PFSK-1 (cell line): ENCODE results near the gene LCN6.

Source experiments
- FOXP2 ChIP-seq: optimal IDR thresholded peaks from 2 replicates; pipeline ENCODE3; 2011; ENCODE audit warnings: borderline replicate concordance, control low read depth, inconsistent platforms; ENCODE audit not compliant: insufficient read depth; ENCODE audit errors: extremely low read length, extremely low read depth
- POLR2AphosphoS5 ChIP-seq: IDR thresholded peaks from 2 replicates; pipeline ENCODE4 v1.6.1; 2012; ENCODE audit warnings: low read depth, mild to moderate bottlenecking, control low read depth, low read length, moderate library complexity
- SIN3A ChIP-seq: IDR thresholded peaks from 2 replicates; pipeline ENCODE4 v1.6.1; 2012; ENCODE audit warnings: mild to moderate bottlenecking, low read length, moderate library complexity, borderline replicate concordance; ENCODE audit not compliant: insufficient read depth
- TAF1 ChIP-seq: IDR thresholded peaks from 2 replicates; pipeline ENCODE4 v1.6.1; 2012; ENCODE audit warnings: low read length, control low read depth, borderline replicate concordance; ENCODE audit not compliant: insufficient read depth
- TF ChIP-seq, protein P1 (sequence below), 2 experiments: IDR thresholded peaks; 2 replicates each; pipeline versions ENCODE4 v1.6.1 to v1.8.0; 2011 to 2012; ENCODE audit warnings: low read depth in 2 of 2, low read length in 2 of 2, control low read depth in 1 of 2, inconsistent platforms in 1 of 2, mild to moderate bottlenecking in 1 of 2, moderate library complexity in 1 of 2; ENCODE audit not compliant: insufficient read depth in 1 of 2

LCN6 gene

DNA sequence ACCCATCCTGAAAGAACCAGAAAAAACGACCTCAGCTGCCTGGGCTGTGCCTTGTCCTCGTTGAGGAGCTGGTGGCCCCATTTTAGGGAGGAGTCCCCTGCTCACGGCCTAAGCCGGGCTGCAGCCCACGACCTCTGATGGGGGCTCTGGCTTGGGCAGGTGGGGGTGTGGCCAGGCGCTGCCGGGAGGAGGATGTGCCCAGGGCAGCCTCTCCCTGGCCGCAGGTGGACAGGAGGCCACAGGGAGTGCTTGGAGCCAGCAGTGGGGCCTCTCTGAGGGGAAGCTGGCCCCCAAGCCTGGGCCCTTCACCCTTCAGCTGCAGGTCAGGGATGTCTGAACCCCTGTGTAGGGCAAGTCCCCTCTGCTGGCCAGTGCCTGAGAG, 33.4 kb downstream of the LCN6 start:
- no peak for TF ChIP-seq FOXP2

DNA sequence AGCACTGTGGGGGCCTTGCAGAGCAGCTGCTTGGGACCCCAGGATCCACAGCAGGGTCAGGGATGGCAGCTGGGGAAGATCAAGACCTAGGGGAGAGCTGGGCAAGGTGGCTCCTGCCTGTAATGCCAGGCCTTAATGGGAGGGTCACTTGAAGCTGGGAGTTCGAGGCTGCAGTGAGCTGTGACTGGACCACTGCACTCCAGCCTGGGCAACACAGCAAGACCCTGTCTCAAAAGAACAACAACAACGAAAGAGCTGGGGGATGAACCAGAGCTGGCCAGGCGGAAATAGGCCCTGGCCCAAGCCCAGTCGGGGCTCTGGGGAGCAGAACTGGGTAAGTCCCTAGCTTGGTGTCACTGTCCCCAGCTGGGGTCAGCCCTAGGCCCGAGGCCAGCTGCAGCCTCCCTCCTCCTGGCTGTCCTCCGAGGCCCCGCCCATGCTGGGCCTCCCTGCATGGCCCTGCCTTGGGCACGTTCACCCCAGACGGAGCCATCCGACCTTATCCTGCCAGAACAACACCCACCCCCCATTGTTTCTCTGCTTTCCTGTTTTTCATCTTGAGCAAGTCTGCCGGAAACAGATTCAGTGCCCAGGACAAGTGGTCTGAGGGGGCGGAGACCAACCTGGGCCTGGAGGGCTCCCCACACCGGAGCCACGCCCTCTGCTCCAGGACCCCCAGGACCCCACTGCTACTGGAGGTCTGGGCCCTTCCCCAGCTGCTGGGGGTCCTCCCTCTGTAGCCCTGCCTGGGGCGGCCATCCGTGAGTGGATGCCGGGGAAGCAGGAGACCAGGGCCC, 34.0 kb downstream of the LCN6 start:
- TF ChIP-seq SIN3A, result no peak
- no peak for TF ChIP-seq FOXP2
- TF ChIP-seq, protein P1, sequence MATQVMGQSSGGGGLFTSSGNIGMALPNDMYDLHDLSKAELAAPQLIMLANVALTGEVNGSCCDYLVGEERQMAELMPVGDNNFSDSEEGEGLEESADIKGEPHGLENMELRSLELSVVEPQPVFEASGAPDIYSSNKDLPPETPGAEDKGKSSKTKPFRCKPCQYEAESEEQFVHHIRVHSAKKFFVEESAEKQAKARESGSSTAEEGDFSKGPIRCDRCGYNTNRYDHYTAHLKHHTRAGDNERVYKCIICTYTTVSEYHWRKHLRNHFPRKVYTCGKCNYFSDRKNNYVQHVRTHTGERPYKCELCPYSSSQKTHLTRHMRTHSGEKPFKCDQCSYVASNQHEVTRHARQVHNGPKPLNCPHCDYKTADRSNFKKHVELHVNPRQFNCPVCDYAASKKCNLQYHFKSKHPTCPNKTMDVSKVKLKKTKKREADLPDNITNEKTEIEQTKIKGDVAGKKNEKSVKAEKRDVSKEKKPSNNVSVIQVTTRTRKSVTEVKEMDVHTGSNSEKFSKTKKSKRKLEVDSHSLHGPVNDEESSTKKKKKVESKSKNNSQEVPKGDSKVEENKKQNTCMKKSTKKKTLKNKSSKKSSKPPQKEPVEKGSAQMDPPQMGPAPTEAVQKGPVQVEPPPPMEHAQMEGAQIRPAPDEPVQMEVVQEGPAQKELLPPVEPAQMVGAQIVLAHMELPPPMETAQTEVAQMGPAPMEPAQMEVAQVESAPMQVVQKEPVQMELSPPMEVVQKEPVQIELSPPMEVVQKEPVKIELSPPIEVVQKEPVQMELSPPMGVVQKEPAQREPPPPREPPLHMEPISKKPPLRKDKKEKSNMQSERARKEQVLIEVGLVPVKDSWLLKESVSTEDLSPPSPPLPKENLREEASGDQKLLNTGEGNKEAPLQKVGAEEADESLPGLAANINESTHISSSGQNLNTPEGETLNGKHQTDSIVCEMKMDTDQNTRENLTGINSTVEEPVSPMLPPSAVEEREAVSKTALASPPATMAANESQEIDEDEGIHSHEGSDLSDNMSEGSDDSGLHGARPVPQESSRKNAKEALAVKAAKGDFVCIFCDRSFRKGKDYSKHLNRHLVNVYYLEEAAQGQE (IDR thresholded peaks at IDR 0.05; ENCODE audit: insufficient read depth in 1 of 2, low read depth in 2 of 2, low read length in 2 of 2), result no peak
- TF ChIP-seq TAF1, result no peak
- TF ChIP-seq POLR2AphosphoS5, result no peak

DNA sequence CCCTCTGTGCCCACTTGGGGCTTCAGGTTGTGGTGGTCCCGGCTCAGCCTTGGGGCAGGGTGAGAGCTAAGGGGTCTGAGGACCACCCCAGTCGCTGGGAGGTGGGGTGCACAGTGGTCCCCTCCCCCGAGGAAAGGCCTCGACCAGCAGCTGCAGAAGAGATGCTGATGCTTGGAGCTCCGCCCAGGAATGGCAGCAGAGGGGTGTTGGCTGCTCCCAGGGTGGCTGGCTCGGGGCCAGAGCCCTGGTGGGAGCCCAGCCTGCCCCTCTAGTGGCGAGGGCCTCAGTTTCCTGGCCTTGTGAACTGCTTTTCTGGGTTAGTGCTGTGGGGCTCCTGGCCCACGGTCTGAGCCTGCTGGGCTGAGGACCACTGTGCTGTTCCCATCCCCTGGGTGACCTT, 34.8 kb downstream of the LCN6 start:
- no peak for TF ChIP-seq FOXP2
- TF ChIP-seq TAF1, result no peak
- no peak for TF ChIP-seq POLR2AphosphoS5
- TF ChIP-seq, protein P1 (IDR thresholded peaks at IDR 0.05; ENCODE audit: insufficient read depth in 1 of 2, low read depth in 2 of 2, low read length in 2 of 2), result no peak
- TF ChIP-seq SIN3A, result no peak

DNA sequence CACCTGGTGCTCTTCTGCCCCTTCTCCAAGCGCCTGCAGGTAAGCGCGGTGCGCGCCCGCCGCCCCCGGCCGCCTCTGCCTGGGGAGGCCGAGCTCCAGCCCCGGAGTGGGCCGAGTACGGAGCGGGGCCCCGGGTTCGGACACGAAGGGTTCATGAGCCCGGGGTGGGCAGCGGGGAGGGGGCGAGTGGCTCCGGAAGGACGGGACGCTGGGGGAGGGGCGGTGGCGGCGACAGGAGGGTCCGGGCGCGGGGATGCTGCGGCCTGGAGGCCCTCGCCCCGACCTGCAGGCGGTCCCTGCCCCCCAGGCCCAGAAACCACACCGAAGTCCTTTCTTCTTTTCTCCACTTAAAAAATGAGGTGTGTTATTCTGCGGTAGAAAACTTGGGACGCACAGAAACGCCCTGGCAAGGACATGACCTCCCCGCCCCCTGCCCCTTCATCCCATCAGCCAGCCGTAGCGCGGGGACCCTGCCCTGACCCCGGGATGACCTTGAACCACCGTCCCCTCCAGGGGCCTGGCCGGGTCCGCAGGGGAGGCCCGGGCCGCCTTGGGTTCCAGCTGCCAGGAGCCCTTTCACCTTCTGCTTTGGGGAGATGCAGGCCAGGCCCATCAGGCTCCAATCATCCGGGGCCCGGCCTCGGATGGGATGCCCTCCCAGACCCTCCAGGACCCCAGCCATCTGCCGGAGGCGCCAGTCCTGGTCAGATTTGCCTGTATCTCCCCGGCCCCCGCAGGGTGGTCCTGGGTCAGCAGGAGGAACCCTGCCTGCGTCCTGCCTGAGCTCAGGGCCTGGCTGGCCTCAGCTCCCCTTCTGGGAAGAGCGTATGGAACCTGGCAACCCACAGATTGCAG, 35.4 kb downstream of the LCN6 start:
- TF ChIP-seq FOXP2, result no peak
- TF ChIP-seq TAF1, result no peak
- TF ChIP-seq, protein P1 (IDR thresholded peaks at IDR 0.05; ENCODE audit: insufficient read depth in 1 of 2, low read depth in 2 of 2, low read length in 2 of 2), result no peak
- TF ChIP-seq SIN3A, result no peak

DNA sequence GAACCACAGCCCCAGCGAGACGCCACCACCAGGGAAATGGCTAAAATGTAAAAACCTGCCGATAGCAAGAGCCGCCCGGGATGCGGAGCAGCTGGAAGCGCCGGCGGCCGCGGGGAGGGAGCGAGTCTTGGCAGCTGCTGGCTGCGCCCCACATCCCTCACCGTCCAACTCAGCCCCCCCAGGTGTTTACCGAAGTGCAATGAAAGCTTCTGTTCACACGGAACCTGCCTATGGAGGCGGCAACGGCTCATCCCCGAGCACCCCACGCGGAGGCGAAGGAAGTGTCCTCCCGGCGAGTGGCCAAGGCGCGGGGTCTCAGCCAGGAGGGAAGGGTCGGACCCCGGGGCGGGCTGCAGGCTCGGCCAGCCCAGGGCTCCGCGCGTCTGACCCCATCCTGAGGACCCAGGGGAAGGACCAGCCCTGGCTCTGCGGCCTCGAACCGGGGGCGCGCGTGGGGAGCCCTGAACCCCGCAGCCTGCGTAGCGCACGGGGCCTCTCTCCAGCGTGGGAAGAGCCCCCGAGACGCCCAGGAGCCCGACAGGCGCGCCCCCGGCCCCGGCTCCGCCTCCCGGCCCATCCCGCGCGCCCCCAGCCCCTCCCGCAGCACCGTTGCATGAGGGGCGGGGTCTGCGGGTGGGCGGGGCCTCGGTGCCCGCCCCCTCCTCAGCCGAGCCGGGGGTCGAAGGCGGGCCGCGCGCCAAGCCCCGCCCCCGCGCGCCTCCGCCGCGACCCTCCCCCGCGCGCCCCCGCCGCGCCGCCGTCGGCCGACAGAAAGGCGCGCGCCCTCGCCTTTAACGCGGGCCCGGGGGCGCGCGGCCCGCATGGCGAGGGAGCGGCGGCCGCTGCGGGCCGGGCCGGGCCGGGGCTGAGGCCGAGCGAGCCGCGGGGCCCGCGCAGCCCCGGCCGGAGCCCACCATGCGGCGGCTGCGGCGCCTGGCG, 36.3 kb downstream of the LCN6 start, which contains the start of gene DIPK1B:
Gene DIPK1B (plus strand): TSS at position 822 of the 939 bp plus-strand sequence. CDS start 94 bp downstream, at position 916.
- TF ChIP-seq FOXP2 (no peak), POLR2AphosphoS5 (no peak), SIN3A (no peak)
- TF ChIP-seq, protein P1 (IDR thresholded peaks at IDR 0.05; ENCODE audit: insufficient read depth in 1 of 2, low read depth in 2 of 2, low read length in 2 of 2), result no peak
